Measurements from ENCODE around the gene ADPRHL1. TPM values are rescaled to one million over a fixed set of nuclear protein-coding genes. Genes with fewer than 3 reads are reported as not detected.

The ADPRHL1 gene
- total RNA-seq, 3 donors from 2014 or later (not counting 1 experiment from before 2014, with no cell fraction given), result 0.56 to 0.93 (median 0.72) TPM

DNA sequence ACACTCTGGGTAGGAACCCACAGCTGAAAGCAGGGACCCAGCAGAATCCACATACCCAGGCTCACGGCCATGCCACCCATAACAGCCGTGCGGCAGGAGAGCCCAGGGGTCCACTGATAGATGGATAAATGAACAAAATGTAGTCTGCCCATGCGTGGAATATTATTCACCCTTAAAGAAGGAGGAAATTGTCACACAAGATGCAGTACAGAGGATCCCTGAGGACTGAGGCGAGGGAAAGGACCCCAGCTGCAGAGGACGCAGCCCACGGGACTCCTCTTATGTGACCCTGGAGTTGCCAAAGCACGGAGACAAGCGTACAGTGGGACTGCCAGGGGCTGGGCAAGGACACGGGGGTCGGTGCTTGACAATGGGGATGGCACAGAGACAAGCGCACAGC, 100.0 kb downstream of the ADPRHL1 start:
- Mint-ChIP-seq H3K36me3 (no peaks in the 10 kb centered on the region), H3K27me3 (ENCODE audit: low read depth in 2 of 2) (peaks cover 0 to 4% of the 10 kb centered on the region in 2 donors), H3K27ac (no peak overlapping the region), H3K4me3 (no peak overlapping the region), H3K4me1 (no peaks in the 10 kb centered on the region), H3K9me3 (no peaks in the 10 kb centered on the region)
- H3K27ac ChIP-seq (ENCODE audit: low read length), result no peak overlapping the region
- no peaks in the 10 kb centered on the region for H3K9me3 ChIP-seq (ENCODE audit: control insufficient read depth, insufficient read depth, low read length)
- H3K4me1 ChIP-seq (ENCODE audit: control insufficient read depth, insufficient read depth, low read length), result no peaks in the 10 kb centered on the region
- WGBS (ENCODE audit: insufficient coverage), result 90% methylated on average over 12 of the region's 12 CpGs
- no peak for DNase-seq
- intact Hi-C loops (cut with micrococcal nuclease), result no loop called here
- no peak for ATAC-seq
- no peak overlapping the region for H3K4me3 ChIP-seq (ENCODE audit: low read length)
- TF ChIP-seq, protein P1, sequence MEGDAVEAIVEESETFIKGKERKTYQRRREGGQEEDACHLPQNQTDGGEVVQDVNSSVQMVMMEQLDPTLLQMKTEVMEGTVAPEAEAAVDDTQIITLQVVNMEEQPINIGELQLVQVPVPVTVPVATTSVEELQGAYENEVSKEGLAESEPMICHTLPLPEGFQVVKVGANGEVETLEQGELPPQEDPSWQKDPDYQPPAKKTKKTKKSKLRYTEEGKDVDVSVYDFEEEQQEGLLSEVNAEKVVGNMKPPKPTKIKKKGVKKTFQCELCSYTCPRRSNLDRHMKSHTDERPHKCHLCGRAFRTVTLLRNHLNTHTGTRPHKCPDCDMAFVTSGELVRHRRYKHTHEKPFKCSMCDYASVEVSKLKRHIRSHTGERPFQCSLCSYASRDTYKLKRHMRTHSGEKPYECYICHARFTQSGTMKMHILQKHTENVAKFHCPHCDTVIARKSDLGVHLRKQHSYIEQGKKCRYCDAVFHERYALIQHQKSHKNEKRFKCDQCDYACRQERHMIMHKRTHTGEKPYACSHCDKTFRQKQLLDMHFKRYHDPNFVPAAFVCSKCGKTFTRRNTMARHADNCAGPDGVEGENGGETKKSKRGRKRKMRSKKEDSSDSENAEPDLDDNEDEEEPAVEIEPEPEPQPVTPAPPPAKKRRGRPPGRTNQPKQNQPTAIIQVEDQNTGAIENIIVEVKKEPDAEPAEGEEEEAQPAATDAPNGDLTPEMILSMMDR (IDR thresholded peaks at IDR 0.05), result no peak
- no peaks in the 10 kb centered on the region for H3K27me3 ChIP-seq (ENCODE audit: control insufficient read depth, insufficient read depth, low read length)
- H3K36me3 ChIP-seq (ENCODE audit: control insufficient read depth, insufficient read depth, low read length), result no peaks in the 10 kb centered on the region

DNA sequence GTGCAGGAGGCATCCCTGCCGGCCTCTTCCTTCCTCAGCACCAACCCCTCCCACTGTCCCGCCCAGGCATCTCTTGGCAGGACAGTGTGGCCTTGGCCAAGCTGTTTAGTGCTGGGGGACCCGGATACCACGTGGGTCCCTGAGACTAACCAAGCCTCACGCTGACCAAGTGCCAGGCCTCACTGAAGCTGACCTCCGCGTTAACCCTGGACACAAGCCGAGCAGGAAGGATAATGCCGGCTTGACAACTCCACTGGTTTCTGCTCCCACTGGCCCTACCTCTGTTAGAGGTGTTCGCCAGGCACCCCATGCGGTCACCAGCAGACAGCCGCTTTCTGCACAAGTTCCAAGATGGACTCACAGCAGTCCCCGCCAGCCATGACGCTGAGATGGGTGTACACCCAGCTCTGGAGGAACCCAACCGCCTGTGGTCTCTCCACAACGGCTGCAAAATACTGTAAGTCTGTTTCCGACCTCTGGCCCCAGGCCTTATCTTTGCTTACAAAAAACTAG, 101.7 kb downstream of the ADPRHL1 start:
- no peaks in the 10 kb centered on the region for H3K4me1 ChIP-seq (ENCODE audit: control insufficient read depth, insufficient read depth, low read length)
- intact Hi-C loops (cut with micrococcal nuclease), result no loop called here
- no peak overlapping the region for H3K27ac Mint-ChIP-seq
- no peaks in the 10 kb centered on the region for H3K9me3 Mint-ChIP-seq
- DNase-seq (no peak), ATAC-seq (no peak)
- no peaks in the 10 kb centered on the region for H3K36me3 ChIP-seq (ENCODE audit: control insufficient read depth, insufficient read depth, low read length)
- H3K4me1 Mint-ChIP-seq, result no peaks in the 10 kb centered on the region
- 86% methylated on average over 17 of the region's 17 CpGs for WGBS (ENCODE audit: insufficient coverage)
- H3K4me3 ChIP-seq (ENCODE audit: low read length), result no peak overlapping the region
- TF ChIP-seq, protein P1 (IDR thresholded peaks at IDR 0.05), result no peak
- H3K27me3 ChIP-seq (ENCODE audit: control insufficient read depth, insufficient read depth, low read length), result no peaks in the 10 kb centered on the region
- peaks cover 0 to 4% of the 10 kb centered on the region in 2 donors for H3K27me3 Mint-ChIP-seq (ENCODE audit: low read depth in 2 of 2)
- no peak overlapping the region for H3K4me3 Mint-ChIP-seq
- no peaks in the 10 kb centered on the region for H3K9me3 ChIP-seq (ENCODE audit: control insufficient read depth, insufficient read depth, low read length)
- no peak overlapping the region for H3K27ac ChIP-seq (ENCODE audit: low read length)
- no peaks in the 10 kb centered on the region for H3K36me3 Mint-ChIP-seq

DNA sequence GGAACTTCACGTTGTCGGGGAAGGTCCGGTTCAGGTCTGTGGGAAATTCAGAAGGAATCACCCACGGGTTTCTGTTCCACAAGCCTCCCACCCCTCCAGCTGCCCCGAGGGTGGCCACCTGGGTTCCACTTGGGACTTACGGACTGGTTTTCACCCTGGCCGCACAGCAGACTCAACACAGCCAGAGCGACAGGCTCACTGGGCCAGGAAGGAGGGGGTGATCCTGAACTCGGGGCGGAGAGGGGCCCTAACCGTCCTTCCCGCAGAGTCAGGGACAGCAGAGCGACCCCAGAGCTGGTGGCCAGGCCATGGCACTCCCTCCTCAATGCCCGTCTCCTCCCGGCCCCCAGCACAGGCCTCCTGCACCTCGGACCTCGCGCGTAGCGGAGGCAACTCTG, 102.4 kb downstream of the ADPRHL1 start:
- Histone ChIP-seq H3K4me1 (ENCODE audit: control insufficient read depth, insufficient read depth, low read length) (no peaks in the 10 kb centered on the region), H3K27me3 (ENCODE audit: control insufficient read depth, insufficient read depth, low read length) (no peaks in the 10 kb centered on the region), H3K9me3 (ENCODE audit: control insufficient read depth, insufficient read depth, low read length) (no peaks in the 10 kb centered on the region), H3K27ac (ENCODE audit: low read length) (no peak overlapping the region), H3K36me3 (ENCODE audit: control insufficient read depth, insufficient read depth, low read length) (no peaks in the 10 kb centered on the region), H3K4me3 (ENCODE audit: low read length) (no peak overlapping the region)
- TF ChIP-seq, protein P1 (IDR thresholded peaks at IDR 0.05), result no peak
- intact Hi-C loops (cut with micrococcal nuclease), result no loop called here
- no peak for DNase-seq
- Mint-ChIP-seq H3K27me3 (ENCODE audit: low read depth in 2 of 2) (peaks cover 0 to 4% of the 10 kb centered on the region in 2 donors), H3K9me3 (no peaks in the 10 kb centered on the region), H3K27ac (no peak overlapping the region), H3K4me3 (no peak overlapping the region), H3K36me3 (no peaks in the 10 kb centered on the region), H3K4me1 (no peaks in the 10 kb centered on the region)
- WGBS (ENCODE audit: insufficient coverage), result 89% methylated on average over 20 of the region's 20 CpGs
- no peak for ATAC-seq

Data from natural killer cell (primary cell).